Prostate gland (tissue), 2 donors: Measurements from ENCODE around the gene CDK10.

Experiments
- POLR2A ChIP-seq: fragments of 450-650 bp; IDR thresholded peaks from one replicate; pipeline ENCODE4 v1.6.1; 2016; ENCODE audit warnings: antibody characterized with exemption, mild to moderate bottlenecking
- POLR2AphosphoS5 ChIP-seq: sonication (generic); formaldehyde crosslinking; IDR thresholded peaks from one replicate; pipeline ENCODE4 v1.6.1; 2017; ENCODE audit warnings: antibody characterized with exemption
- TF ChIP-seq, protein P1 (sequence below), 4 experiments: fragments of 200-600 bp in 2 of 4; fragments of 450-650 bp in 2 of 4; sonication (generic) in 2 of 4; IDR thresholded peaks; 1 replicate in 3 of 4; 2 replicates in 1 of 4; pipeline ENCODE4 v1.5.1; 2016 to 2019; ENCODE audit warnings: antibody characterized with exemption in 4 of 4, mild to moderate bottlenecking in 2 of 4, moderate library complexity in 2 of 4

DNA sequence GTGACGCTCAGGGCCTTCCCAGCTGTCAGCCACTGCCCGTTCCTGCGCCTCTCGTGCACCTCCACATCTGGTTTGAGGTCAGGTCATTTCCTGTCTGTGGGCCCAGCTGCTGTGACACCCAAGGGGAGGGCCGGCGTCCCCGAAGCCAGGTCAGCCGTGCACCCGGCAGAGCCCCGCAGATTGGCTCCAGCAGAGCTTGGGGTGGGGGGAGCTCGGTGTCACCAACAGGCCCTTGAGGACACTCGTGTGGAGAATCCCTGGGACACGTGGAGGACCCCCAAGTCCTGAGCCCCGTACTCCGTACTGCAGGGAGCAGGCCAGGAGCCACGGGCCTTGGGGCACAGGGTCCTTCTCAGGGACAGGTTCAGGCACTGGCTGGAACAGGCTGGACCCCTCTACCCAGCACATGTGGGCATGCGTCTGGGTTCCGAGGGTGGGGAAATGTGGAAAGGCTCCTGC is 10.2 kb downstream of the CDK10 start:
- TF ChIP-seq POLR2A (no peak), POLR2AphosphoS5 (no peak)
- TF ChIP-seq, protein P1, sequence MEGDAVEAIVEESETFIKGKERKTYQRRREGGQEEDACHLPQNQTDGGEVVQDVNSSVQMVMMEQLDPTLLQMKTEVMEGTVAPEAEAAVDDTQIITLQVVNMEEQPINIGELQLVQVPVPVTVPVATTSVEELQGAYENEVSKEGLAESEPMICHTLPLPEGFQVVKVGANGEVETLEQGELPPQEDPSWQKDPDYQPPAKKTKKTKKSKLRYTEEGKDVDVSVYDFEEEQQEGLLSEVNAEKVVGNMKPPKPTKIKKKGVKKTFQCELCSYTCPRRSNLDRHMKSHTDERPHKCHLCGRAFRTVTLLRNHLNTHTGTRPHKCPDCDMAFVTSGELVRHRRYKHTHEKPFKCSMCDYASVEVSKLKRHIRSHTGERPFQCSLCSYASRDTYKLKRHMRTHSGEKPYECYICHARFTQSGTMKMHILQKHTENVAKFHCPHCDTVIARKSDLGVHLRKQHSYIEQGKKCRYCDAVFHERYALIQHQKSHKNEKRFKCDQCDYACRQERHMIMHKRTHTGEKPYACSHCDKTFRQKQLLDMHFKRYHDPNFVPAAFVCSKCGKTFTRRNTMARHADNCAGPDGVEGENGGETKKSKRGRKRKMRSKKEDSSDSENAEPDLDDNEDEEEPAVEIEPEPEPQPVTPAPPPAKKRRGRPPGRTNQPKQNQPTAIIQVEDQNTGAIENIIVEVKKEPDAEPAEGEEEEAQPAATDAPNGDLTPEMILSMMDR (IDR thresholded peaks at IDR 0.05): no peak
